Measurements from ENCODE around the gene ZNF629. TPM values are rescaled to one million over a fixed set of nuclear protein-coding genes. Genes with fewer than 3 reads are reported as not detected.
A peak's percentile ranks its signal among the peaks of the same experiment; 100 is the strongest.

Gene ZNF629
- total RNA-seq, 1 donor from 2014 or later: 13.7 TPM

- no peak overlapping the region for H3K4me2 ChIP-seq
- H3K27me3 ChIP-seq: no peaks in the 10 kb centered on the region
- H2AFZ ChIP-seq (replicated peaks): no peak overlapping the region
- H3F3A ChIP-seq (ENCODE audit: low read depth): peaks cover 2% of the 10 kb centered on the region
- Mint-ChIP-seq H3K9me3 (no peaks in the 10 kb centered on the region), H3K27me3 (ENCODE audit: insufficient read depth, low read depth) (peaks cover 9% of the 10 kb centered on the region), H3K27ac (no peak overlapping the region), H3K4me3 (no peak overlapping the region), H3K4me1 (peaks cover 8% of the 10 kb centered on the region), H3K36me3 (peaks cover 7% of the 10 kb centered on the region)
- H3K9me3 ChIP-seq (ENCODE audit: low read depth): no peaks in the 10 kb centered on the region
- no peaks in the 10 kb centered on the region for H3K36me3 ChIP-seq
- TF ChIP-seq EZH2phosphoT487 (IDR thresholded peaks at IDR 0.05) (no peak), EZH2 (IDR thresholded peaks at IDR 0.05) (no peak)
- TF ChIP-seq, protein P1, sequence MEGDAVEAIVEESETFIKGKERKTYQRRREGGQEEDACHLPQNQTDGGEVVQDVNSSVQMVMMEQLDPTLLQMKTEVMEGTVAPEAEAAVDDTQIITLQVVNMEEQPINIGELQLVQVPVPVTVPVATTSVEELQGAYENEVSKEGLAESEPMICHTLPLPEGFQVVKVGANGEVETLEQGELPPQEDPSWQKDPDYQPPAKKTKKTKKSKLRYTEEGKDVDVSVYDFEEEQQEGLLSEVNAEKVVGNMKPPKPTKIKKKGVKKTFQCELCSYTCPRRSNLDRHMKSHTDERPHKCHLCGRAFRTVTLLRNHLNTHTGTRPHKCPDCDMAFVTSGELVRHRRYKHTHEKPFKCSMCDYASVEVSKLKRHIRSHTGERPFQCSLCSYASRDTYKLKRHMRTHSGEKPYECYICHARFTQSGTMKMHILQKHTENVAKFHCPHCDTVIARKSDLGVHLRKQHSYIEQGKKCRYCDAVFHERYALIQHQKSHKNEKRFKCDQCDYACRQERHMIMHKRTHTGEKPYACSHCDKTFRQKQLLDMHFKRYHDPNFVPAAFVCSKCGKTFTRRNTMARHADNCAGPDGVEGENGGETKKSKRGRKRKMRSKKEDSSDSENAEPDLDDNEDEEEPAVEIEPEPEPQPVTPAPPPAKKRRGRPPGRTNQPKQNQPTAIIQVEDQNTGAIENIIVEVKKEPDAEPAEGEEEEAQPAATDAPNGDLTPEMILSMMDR (IDR thresholded peaks at IDR 0.05): no peak
- H3K4me3 ChIP-seq: no peak overlapping the region
- DNase-seq (ENCODE audit: low spot score): no peak
- H3K79me2 ChIP-seq (ENCODE audit: low read depth): peaks cover 22% of the 10 kb centered on the region
- no peaks in the 10 kb centered on the region for H3K4me1 ChIP-seq
- H3K9ac ChIP-seq: no peak overlapping the region
- no peak overlapping the region for H3K27ac ChIP-seq
- H4K20me1 ChIP-seq (ENCODE audit: low read depth): peaks cover 5% of the 10 kb centered on the region
Measured at GRCh38 chr16:30753596-30753995, 33.4 kb downstream of the ZNF629 start.

GRCh38 chr16:30750876-30751465 lies 36.0 kb downstream of the ZNF629 start:
- no peak overlapping the region for H3K4me2 ChIP-seq
- no peak overlapping the region for H2AFZ ChIP-seq (replicated peaks)
- no peak overlapping the region for H3K9ac ChIP-seq
- H3K4me3 ChIP-seq: no peak overlapping the region
- H3K27me3 ChIP-seq: no peaks in the 10 kb centered on the region
- H3K79me2 ChIP-seq (ENCODE audit: low read depth): peaks cover 23% of the 10 kb centered on the region
- H3K9me3 ChIP-seq (ENCODE audit: low read depth): no peaks in the 10 kb centered on the region
- Mint-ChIP-seq H3K4me1 (peaks cover 14% of the 10 kb centered on the region), H3K4me3 (no peak overlapping the region), H3K9me3 (no peaks in the 10 kb centered on the region), H3K27ac (no peak overlapping the region), H3K36me3 (peaks cover 8% of the 10 kb centered on the region), H3K27me3 (ENCODE audit: insufficient read depth, low read depth) (peaks cover 8% of the 10 kb centered on the region)
- H3K36me3 ChIP-seq: no peaks in the 10 kb centered on the region
- H4K20me1 ChIP-seq (ENCODE audit: low read depth): peaks cover 5% of the 10 kb centered on the region
- no peak overlapping the region for H3K27ac ChIP-seq
- no peak for DNase-seq (ENCODE audit: low spot score)
- peaks cover 23% of the 10 kb centered on the region for H3F3A ChIP-seq (ENCODE audit: low read depth)
- TF ChIP-seq, protein P1 (IDR thresholded peaks at IDR 0.05): no peak
- no peak for TF ChIP-seq EZH2phosphoT487 (IDR thresholded peaks at IDR 0.05)
- no peak for TF ChIP-seq EZH2 (IDR thresholded peaks at IDR 0.05)
- no peaks in the 10 kb centered on the region for H3K4me1 ChIP-seq

GRCh38 chr16:30750201-30750600 lies 36.8 kb downstream of the ZNF629 start:
- Histone ChIP-seq H2AFZ (replicated peaks) (no peak overlapping the region), H4K20me1 (ENCODE audit: low read depth) (peaks cover 5% of the 10 kb centered on the region), H3F3A (ENCODE audit: low read depth) (peaks cover 26% of the 10 kb centered on the region), H3K9me3 (ENCODE audit: low read depth) (no peaks in the 10 kb centered on the region), H3K27ac (no peak overlapping the region), H3K4me3 (no peak overlapping the region), H3K27me3 (no peaks in the 10 kb centered on the region), H3K4me1 (no peaks in the 10 kb centered on the region), H3K36me3 (no peaks in the 10 kb centered on the region), H3K4me2 (no peak overlapping the region), H3K9ac (no peak overlapping the region), H3K79me2 (ENCODE audit: low read depth) (peaks cover 23% of the 10 kb centered on the region)
- Mint-ChIP-seq H3K4me1 (peaks cover 14% of the 10 kb centered on the region), H3K36me3 (peaks cover 5% of the 10 kb centered on the region), H3K9me3 (no peaks in the 10 kb centered on the region), H3K27ac (no peak overlapping the region), H3K27me3 (ENCODE audit: insufficient read depth, low read depth) (peaks cover 9% of the 10 kb centered on the region), H3K4me3 (peak overlapping the region; percentile 92)
- no peak for DNase-seq (ENCODE audit: low spot score)
- TF ChIP-seq EZH2phosphoT487 (IDR thresholded peaks at IDR 0.05): no peak
- TF ChIP-seq EZH2 (IDR thresholded peaks at IDR 0.05): no peak
- TF ChIP-seq, protein P1 (IDR thresholded peaks at IDR 0.05): no peak

Measured in neural progenitor cell (in vitro differentiated cells).